Thyroid gland (tissue), 4 donors: ENCODE results near the gene MRPL22.

ENCODE experiments used
- POLR2A ChIP-seq, 2 donors: fragments of 450-650 bp; IDR thresholded peaks; one replicate each; pipeline ENCODE4 v1.6.1; 2017; ENCODE audit warnings: antibody characterized with exemption in 2 of 2, mild to moderate bottlenecking in 2 of 2, moderate library complexity in 1 of 2
- TF ChIP-seq, protein P1 (sequence below), 6 experiments: fragments of 200-600 bp in 3 of 6; fragments of 450-650 bp in 3 of 6; sonication (generic) in 3 of 6; IDR thresholded peaks; one replicate each; pipeline ENCODE4 v1.5.1; 2016 to 2019; ENCODE audit warnings: antibody characterized with exemption in 6 of 6, mild to moderate bottlenecking in 2 of 6, inconsistent platforms in 1 of 6, moderate library complexity in 1 of 6

DNA sequence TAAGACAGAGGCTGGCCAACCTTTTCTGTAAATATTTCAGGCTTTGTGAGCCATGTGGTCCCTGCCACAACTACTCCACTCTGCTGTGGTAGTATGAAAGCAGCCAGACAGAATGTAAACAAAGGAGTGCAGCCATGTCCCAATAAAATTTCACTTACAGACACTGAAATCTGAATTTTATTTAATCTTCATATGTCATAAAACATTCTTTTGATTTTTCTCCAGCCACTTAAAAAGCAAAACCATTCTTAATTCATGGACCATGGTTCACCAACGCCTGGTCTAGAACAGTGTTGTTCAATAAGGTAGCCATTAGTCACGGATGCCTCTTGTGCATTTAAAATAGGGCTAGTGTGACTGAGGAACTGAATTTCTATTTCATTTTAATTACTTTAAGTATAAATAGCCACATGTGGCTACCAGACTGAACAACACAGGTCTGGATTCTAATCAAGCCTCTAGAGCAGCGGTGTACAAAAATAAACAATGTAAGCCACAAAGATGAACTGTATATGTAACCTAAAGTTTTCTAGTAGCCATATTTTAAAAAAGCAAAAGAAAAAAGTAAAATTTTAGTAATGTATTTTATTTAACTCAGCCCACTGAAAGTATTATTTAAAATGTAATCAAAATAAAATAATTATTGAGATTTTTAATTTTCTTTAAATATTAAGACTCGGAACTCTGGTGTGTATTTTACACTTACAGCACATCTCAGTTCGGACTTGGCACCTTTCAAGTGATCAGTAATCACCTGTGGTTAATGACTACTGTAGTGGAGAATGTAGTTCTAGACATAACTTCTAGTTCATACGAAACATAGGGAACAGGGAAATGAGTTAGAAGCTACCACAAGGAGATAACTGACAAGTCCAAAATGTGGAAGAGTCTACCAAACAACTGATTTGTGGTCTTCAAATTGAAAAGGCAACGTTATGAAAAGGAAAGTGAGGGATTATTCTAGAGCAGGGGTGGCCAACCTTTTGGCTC, 17.1 kb upstream of the MRPL22 start:
- TF ChIP-seq, protein P1, sequence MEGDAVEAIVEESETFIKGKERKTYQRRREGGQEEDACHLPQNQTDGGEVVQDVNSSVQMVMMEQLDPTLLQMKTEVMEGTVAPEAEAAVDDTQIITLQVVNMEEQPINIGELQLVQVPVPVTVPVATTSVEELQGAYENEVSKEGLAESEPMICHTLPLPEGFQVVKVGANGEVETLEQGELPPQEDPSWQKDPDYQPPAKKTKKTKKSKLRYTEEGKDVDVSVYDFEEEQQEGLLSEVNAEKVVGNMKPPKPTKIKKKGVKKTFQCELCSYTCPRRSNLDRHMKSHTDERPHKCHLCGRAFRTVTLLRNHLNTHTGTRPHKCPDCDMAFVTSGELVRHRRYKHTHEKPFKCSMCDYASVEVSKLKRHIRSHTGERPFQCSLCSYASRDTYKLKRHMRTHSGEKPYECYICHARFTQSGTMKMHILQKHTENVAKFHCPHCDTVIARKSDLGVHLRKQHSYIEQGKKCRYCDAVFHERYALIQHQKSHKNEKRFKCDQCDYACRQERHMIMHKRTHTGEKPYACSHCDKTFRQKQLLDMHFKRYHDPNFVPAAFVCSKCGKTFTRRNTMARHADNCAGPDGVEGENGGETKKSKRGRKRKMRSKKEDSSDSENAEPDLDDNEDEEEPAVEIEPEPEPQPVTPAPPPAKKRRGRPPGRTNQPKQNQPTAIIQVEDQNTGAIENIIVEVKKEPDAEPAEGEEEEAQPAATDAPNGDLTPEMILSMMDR (IDR thresholded peaks at IDR 0.05) = no peak
- TF ChIP-seq POLR2A (IDR thresholded peaks at IDR 0.05) = no peak
